ENCODE data around the gene VPS39. TPM values are rescaled to one million over a fixed set of nuclear protein-coding genes. Genes with fewer than 3 reads are reported as not detected.
A peak's percentile ranks its signal among the peaks of the same experiment; 100 is the strongest.

VPS39 gene
- total RNA-seq, 1 donor from 2014 or later: 96.7 TPM

DNA sequence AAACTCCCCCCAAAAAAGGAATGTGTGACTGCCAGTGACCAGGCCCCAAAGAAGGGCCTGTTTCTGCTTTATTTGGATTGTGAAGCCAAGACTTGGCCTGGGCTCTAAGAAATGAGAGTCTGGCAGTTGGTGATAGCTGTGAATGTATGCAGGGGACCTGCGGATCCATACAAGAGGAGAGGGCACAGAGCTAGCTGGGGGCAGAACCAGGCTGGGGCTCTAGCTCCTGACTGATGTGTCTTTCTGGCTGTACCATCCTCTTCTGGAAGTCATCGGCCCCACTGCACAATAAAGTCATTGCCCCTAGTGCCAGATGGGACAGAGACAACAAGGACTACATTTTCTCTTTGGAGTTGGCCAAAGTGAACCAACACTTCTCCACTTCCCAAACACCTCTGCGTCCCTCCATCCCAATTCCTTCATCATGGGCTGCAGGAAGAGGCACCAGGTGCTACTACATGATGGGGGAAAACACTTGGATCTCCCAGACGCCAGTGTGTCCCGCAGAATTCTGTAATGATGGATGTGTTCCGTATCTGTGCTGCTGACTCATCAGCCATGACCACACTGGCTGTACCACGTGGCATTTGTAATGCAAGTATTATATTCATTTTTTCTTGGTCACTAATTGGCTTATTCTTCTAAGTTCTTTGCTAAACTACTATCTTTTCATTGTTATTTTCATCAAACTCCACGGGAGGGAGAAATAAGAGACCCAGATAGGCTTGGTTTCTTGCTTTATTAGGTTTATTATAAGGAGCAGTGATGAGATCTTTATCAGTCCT is 49.9 kb downstream of the VPS39 start:
- no peak for DNase-seq (ENCODE audit: low spot score)

DNA sequence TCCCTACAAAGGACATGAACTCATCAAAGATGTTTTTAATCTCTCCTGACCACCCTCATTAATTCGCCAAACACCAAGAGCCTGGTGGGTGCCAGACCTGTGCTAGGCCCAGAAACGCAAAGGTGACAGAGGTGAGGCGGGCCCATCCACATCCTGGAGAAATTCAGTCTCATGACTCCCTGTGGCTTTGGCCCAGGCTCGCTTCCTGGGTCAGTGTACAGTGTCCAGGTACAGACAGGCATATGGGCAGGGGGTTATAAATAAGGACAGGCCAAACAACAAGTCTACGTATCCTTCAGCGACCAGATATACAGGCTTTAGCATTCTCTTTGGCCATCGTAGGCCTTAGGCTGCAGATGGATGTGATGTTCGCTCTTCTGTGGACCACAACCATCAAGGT is 50.7 kb downstream of the VPS39 start:
- no peak for DNase-seq (ENCODE audit: low spot score)

DNA sequence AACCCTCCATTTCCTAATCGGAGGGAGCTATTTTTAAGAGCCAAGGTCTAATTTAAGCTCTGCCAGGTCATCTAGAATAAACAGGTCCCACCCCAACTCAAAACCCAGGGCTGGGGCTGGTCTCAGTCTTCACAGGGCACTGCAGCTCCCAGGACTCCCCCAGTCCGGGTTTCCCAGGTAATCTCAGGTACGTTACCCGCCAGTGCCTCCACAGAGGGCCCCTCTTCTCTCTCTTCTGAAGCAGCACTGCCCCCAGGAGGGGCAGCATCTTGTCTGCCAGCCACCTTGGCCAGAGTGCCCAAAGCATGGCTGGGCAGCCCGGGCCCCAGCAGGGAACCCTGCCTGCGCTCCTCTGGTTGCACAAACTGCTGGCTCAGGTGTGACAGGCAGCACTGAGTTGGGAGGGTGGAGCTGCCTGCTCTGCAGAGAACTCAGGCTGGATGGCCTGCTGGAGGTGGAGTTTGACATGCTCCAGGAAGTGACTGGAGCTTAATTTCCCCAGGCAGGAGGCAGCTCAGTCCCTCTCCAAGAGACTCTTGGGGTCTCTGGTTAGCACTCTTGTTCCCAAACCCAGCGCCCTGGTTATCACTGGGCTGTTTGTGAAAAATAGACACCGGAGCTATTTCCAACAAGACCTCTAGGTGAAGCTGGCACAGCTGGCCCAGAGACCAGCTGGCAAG is 51.7 kb downstream of the VPS39 start, which contains the start of gene PLA2G4F:
Gene PLA2G4F, minus strand, starts transcription at position 394 of the 680 bp plus-strand sequence. Its CDS starts 87 bp downstream, at position 307.
- peak; percentile 78 for DNase-seq (ENCODE audit: low spot score)

DNA sequence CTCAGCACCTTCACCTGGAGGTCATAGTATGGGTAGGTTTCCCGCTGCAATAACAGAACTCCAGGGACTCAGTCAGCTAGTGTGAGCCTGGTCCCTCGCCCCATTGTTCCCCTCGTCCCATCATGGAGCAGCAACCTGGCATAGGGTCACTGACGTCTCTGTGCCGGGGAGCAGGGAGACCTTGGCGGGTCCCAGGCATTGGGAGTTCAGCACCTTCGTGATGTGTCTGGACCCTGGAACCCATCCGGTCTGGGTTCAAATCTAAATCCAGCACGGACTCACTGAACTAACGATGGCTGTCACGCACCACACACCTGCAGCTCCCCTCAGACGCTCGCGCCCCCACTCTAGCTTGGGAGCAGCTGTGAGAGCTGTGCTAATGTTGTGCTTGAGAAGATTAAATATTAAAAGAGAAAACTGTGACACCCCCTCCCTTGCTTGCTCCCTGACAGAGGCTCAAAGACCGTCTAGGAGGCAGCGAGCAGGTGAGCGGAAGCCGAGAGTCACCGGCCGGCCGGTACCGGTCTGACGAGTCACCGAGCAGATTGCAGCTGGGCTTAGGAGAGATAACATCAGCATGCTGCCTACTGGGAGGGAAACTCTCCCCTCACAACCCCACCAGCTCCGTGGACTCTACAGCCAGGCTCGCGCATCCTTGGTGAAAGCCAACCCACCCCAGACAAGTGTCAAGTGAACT is 52.4 kb downstream of the VPS39 start:
- DNase-seq (ENCODE audit: low spot score): peak; percentile 80

DNA sequence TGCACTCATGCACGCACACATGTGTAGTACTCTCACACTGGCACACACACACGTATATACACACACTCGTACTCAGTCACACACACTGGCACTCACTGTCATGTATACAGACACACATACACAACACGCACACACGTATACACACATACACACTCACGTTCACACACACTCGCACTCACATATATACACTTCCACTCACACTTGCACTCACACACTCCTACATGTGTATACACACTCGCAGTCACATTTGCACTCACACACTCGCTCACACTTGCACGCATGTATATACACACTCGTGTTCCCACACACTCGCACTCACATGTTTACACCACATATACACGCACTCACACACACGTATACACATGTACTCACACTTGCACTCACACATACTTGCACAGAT is 53.1 kb downstream of the VPS39 start:
- DNase-seq (ENCODE audit: low spot score): no peak

DNA sequence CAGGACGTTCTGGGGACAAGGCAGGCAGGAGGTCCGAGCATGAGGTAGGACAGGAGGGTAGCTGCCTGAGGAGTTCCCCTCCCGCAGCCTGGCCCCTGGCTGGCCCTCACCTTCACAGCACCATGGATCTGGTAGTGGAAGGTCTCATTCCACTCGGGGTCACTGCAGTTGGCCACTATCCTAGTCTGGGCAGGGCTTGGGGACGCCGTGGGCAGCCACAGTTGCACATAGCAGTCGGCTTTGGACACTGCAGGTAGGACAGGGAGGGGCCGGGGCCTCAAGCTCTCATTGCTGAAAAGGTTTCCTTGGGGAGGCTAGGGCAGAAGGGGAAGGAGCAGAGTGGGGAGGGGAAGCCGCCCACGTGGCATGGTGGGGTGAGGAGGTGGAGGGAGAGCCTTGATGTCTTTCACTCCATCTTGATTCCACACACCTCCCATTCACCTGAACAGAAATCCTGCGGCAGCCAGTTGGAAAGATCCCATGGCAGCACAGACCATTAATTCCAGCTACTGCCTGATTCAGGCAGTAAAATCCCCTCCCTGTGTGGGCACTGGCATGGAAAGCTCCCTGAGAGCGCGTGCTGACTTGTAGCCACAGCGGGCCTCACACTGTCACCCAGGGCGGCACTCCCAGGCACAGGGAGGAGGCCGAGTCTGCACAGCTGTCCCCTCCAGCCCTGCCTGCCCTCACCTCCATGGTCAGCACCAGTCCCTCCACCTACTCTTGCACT is 53.7 kb downstream of the VPS39 start:
- no peak for DNase-seq (ENCODE audit: low spot score)

DNA sequence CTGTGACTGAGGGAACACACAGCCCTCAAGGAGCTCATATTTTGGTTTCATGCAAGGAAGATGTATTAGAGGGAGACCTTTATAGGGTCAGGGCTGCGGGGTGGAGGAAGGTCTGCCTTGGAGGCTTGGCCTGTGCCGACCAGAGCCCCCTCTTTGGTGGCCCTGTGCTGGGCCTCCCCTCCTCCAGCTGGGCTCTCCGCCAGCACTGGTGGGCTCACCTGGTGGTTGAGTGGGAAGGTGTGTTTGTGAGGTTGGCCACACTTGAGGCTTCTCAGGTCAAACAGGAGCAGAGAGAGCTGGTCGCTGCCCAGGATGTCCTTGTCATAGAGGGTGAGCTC is 54.3 kb downstream of the VPS39 start:
- DNase-seq (ENCODE audit: low spot score): no peak

DNA sequence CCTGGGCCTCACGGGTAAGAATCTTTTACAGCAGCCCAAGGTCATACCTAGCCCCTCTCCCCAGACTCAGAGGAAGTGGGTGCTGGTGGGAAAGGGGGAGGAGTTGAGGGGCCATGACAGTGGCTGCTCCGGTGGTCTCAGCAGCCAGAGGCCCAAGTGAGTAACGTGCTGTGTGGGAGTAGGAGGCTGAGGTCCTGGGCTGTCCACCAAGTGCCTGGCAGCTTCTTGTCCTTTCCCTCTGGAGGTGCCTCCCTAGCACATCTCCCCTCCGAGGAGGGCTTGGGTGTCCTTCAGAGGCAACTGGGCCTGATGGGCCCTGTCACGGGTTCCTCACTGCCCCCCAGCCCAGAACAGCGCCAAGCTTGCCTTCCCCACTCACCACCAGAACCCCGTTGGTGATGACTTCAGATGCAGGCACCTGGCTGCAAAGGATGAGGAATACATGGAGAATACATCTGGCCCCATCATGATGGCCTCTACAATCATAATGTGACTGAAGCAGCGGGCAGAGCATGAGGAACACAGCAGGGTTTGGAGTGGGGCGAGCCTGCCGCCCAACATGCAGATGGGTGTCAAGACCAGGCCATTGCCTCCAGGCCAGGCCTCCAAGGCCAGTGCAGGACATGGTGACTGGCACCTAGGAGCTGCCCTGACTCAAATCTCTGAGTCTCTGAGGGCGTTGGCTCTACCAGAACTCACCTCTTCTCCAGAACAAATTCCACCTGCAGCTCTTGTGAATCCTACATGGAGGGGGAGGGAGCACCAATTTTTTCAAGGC is 55.0 kb downstream of the VPS39 start:
- DNase-seq (ENCODE audit: low spot score): no peak

DNA sequence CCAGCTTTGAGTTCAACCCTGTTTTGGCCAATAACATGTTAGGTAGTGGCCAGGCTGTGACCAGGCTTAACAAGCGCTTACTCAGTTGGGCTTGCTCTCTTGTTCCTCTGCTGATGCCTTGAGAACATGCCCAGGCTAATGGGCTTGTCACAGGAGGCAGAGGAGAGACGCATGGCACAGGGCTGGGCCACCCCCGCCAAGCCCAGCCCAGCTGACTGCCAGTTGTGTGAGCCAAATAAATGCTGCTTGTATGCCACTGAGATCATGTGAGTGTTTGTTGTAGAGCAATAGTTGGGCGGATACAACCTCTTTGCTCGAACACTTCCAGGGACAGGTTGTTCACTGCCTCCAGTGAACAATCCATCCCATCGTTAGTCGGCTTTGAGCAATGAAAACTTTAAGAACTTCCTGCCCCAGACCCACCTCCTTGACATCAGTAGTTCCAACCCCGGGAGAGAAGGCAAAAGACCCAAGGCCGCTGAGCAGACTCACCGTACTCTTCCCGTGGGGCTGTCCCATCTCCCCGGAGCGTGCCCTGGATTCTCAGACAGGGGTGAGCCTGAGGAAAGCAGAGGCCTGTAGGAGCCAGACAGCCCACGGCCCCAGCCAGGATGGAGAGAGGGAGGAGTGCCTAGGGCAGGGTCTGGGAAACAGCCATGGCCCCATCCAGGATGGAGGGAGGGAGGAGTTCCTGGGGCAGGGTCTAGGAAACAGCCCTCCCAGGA is 55.7 kb downstream of the VPS39 start:
- DNase-seq (ENCODE audit: low spot score): no peak

DNA sequence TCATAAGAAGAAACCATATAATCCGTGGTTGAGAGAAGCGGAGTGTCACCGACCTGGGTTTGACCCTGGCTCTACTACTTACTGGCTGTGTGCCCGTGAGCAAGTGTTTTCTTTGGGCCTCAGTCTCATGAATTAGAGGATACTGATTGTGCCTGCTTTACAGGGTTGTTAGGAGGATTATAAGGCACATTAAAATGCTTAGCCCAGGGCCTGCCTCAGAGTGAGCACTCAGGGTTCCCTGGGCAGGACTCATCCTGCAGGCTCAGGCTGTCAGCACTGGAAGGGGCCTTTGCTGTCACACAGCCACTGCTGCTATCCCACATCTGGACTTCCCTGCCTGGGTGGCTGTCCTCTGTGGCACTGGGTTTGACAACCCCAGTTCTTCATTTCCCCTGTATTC is 56.4 kb downstream of the VPS39 start:
- no peak for DNase-seq (ENCODE audit: low spot score)

DNA sequence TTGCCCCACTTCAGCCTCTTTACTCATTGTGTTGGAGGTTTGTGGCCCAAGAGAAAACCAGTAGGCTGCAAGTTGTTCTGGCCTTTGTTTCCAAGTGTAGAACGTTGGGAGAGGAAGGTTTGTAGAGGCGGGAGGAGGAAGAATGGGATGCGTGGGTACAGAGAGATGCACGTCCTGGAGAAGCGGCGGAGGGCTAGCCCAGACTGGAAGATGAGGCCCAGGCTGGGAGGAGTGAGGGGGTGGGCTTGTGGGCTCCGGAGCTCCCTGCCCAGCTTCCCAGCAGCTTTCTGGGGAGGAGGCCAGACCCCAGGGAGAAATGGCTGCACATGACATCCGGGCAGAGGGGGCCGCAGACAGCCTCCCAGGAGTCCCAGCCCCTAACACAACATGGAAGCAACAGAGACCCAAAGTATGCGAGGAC is 57.0 kb downstream of the VPS39 start:
- no peak for DNase-seq (ENCODE audit: low spot score)

DNA sequence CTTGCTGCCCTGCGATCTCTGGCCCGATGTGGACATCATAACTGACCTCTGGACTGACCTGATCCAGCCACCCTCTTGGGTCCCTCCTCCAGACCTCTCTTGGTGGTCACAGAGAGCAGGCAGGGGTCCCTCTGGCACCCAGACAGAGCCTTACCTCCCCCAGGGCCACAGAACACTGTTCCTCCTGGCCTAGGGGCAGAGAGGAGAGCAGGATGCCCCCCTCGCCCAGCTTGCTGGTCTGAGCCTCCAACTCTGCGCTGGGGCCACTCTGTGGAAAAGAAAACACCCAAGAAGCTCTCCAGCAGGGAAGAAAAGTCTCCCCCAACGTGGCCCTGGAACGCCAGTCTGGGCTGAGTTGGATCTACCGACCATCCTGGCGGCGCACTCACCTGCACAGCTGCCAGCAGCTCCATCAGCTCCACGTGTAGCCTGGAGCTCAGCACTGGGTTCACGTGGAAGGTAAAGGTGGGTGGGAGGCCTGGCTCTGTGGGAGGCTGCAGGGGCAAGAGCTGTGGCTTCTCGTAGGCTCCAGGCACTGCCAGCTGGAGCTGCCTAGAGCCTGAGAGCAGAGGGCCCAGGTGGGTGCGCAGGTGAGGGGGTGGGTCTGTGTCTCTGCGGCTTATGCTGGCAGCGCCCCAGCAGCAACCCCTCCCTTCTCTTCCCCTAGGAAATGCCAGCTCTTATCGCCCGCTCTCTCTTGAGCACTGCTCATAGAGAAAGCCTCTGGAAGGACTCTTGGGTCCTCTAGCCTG is 57.7 kb downstream of the VPS39 start:
- DNase-seq (ENCODE audit: low spot score): no peak

DNA sequence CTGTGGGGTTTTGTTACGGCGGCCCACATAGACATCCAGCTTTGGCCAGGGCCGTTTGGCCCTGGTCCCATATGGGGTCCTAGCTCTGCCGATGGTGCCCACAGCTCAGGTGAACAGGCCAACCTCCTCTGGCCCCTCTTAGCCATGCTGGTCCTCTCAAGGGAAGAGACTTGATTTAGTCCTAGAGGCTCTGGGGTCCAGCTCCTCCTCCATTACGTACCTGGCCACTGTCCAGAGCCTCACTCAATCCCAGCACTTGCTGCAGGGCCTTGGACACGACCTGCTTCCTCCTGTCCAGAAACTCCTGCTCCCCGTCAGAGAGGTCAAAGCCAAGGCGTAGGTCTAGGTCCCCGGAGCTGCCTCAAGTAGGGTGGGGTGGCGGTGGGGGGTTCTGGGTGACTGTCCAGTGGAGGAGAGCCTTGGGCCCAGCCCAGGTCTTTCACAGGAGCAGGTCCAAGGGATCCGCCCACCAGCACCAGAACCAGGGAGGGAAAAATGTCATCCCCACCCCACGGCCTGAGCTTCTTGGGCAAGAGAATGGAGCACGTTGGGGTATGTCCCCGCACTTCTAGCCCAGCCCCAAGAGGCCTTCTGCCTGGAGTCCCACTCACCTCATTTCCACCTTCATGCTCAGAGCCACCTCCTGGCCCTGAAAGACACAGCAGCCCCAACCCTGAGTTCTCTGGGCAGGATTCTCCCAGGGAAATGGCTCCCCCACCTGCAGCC is 58.4 kb downstream of the VPS39 start:
- no peak for DNase-seq (ENCODE audit: low spot score)

DNA sequence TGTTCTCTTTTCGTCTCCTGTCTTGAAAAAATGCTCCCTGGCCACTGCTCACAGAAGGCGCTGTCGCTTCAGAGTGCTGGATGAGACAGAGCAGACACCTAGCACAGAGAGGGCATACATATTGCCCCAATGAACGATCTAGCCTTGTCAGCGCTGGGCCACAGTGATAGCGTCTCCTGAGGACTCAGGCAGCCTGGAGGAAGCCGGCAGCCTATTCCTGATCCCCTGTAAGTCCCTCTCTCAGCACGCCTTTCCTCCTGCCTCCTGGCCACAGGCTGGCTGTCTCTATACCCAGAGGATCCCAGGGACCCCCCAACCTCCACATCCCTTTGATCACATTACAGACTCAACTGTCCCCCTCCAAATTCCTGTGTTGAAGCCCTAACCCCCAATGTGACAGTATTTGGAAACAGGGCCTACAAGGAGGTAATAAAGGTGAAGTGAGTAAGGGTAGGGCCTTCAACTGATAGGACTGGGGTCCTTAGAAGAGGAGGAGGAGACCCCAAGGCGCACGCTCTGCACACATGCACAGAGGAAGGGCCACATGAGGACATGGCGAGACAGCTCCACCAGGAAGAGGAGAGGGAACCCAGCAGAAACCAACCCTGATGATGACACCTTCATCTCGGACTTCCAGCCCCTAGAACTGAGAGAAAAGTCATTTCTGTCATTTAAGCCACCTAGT is 59.2 kb downstream of the VPS39 start:
- DNase-seq (ENCODE audit: low spot score): no peak

DNA sequence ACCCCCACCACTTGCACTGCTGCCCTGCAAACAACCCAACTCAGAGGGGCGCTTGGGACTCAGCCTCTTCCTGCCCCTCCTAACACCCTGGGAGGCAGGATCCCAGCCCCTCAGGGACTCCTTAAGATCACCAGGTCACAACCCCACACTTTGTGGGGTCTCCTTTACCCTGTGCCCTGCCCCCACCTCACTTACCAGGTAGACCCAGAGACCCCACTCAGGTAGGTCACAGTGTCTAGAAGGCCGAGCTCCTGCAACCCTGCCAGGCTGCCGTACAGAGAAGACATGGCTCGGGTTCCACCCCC is 60.7 kb downstream of the VPS39 start:
- no peak for DNase-seq (ENCODE audit: low spot score)

DNA sequence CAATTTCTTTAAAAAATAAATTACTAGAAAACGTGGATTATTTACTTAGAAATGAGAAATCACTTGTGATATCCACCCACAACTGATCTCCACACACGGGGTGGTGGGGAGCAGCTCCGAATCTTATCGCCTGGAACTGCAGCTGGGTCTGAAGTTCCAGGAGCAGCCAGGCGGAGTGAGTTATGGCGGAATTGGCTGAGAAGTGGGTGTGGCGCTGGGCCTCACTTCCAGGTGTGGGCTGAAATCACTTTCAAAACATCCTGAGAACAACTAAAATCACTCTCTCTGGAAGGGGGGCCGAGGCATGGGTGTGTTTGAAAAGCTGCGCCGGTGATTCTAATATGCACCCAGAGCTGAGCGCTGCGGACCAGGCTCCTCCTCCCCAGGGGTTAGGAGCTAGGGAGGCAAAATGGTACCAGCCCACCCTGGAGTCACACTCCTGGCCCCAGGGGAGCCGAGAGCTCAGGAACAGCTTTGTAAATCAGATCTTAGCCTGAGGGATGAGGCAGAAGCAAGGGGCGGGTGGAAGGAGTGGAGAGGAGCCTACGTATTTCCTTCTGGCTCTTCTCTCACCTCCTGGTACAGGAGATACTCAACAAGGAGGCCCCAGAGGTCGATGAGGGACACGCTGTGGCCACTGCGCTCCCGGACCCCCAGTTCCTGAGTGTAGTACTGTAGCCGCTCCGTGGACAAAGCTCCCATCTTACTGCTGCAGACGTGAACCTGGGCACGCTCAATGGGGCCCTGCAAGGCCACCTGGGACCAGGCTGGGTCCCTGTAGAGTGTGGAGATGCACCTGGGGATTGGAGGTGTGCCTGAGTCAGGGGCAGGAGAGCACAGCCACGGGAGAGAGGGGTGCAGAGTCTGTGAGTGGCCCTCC is 61.3 kb downstream of the VPS39 start:
- peak; percentile 26 for DNase-seq (ENCODE audit: low spot score)

DNA sequence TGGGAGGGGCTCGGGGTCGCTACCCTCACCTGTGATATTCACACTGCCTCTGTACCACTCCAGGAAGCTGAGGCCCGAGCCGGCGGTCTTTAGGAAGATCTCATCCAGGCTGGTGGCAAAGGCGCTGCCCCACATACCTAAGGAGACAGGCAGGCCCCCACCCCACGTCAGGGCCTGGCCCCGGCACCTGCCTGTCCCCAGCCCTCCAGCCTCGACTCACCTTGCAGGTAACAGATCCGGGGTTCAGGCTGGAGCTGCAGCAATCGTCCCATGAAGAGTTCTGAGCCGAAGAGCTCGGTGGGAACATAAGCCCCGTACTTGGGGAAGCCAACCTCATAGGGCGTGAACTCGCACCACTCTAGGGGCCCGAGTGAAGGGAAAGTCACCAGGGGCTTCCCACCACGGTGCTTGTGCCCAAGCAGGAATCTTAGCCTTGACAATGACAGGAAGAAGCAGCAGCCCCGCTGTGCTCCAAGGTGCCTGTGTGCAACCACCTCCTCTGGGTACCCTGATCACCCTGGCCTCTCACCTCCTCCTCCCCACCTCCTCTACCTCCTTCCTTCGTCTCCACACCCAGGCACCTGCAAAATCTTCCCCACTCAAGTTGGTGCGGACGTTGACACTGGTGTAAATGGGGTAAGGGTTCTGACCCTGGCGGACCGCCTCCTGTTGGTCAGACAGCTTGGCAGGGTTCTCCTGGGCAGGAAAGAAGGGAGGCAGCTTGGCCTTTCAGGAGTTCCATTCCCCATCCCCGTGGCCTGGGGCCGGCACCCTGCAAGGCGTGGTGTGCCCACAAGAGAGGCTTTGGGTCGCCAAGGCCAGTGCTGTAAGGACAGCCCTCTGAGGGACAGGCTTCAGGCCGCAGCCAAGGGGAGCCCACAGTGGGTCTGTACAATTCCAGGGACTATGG is 62.3 kb downstream of the VPS39 start:
- DNase-seq (ENCODE audit: low spot score): no peak
